ENCODE data around the gene WNT7B.

DNA sequence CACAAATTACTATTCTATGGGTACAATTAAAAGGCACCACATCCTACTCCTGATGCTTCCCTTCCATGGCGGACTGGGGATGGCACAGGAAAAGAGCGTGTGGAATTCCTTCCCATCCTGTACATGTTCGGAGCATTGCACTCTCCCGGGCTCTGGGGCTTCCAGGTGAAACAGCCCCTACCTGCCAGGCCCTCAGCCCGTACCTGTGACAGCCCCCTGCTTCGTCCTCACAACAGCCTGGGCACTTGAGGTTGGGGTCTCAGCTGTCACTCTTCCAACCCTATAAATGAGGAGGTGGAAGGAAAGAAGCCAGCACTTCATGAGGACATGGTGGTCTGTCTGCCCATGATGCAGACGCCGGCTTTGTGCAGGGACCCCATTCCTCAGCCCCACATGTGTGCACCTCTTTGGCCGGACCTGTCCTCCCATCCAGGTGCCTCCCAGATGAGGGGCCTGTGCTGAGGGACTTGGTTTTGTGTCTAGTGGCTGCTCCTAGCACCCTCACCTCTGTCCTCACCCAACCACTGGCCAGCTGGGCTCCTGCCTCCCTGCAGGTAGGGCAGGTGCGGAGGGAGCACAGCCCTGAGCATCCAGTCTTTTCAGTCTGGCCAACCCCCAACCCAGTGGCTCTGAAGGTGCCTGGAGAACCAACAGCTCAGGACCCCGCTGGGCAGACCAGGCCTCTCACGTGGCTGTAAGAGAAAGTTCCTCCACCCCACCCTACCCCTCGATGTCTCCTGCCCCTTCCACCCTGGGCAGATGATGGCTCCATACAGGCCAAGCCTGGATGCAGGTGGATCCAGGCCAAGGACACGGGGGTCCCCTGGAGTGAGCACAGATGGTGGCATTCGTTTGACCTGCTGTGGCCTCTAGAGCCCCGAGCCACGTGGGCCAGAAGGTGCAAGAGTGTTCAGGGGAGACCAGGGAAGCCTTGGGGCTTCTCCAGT lies 23.4 kb upstream of the WNT7B start:
- TF ChIP-seq CTCF (IDR thresholded peaks at IDR 0.05) = no peak
- no peak for TF ChIP-seq POLR2A (IDR thresholded peaks at IDR 0.05)
